ENCODE data around the gene TUNAR. TPM values are rescaled to one million over a fixed set of nuclear protein-coding genes. Genes with fewer than 3 reads are reported as not detected.
"Not testable (repeated sequence)": the region's sequence is repeated elsewhere in the genome, so short reads cannot be mapped to it uniquely, and the experiment has no call there.

Gene TUNAR
- total RNA-seq, 1 experiment from 2014 or later: not detected

- ChIA-PET CTCF (no interaction called here), POLR2A (ENCODE audit: unreplicated experiment) (no interaction called here)
These were observed 82.7 kb downstream of the TUNAR start for GRCh38 chr14:95959317-95959716.

GRCh38 chr14:95961481-95961880 lies 84.8 kb downstream of the TUNAR start:
- Histone ChIP-seq H3K4me1 (replicated peaks; ENCODE audit: insufficient read depth) (no peaks in the 10 kb centered on the region), H3K79me2 (ENCODE audit: low read depth) (no peaks in the 10 kb centered on the region), H3K36me3 (ENCODE audit: low read depth) (no peaks in the 10 kb centered on the region), H3K27ac (no peak overlapping the region), H3K27me3 (ENCODE audit: insufficient read depth, low read depth) (peaks cover 3% of the 10 kb centered on the region; the same call in 1 of the 2 replicates), H2AFZ (no peak overlapping the region), H4K20me1 (ENCODE audit: insufficient read depth) (no peaks in the 10 kb centered on the region), H3F3A (ENCODE audit: insufficient read depth, low read depth) (no peaks in the 10 kb centered on the region), H3K9me2 (ENCODE audit: insufficient read depth) (no peaks in the 10 kb centered on the region), H3K9me3 (ENCODE audit: insufficient read depth, low read depth) (no peaks in the 10 kb centered on the region), H3K4me3 (no peak overlapping the region), H3K4me2 (no peak overlapping the region)
- TF ChIP-seq EZH2 (IDR thresholded peaks at IDR 0.05; ENCODE audit: low read depth) (no peak), CTCF (conservative IDR thresholded peaks at IDR 0.05) (no peak)
- CTCF ChIA-PET: no interaction called here
- no peak for DNase-seq
- POLR2A ChIA-PET (ENCODE audit: unreplicated experiment): no interaction called here
- BruUV-seq (replicated peaks): no TSS peak
- intact Hi-C loops (cut with micrococcal nuclease; ENCODE audit: unreplicated experiment): no loop called here

More at GRCh38 chr14:95959317-95959716, 82.7 kb downstream of the TUNAR start:
- no peaks in the 10 kb centered on the region for H3K36me3 ChIP-seq (ENCODE audit: low read depth)
- H3K9me2 ChIP-seq (ENCODE audit: insufficient read depth): no peaks in the 10 kb centered on the region
- H3K27me3 ChIP-seq (ENCODE audit: insufficient read depth, low read depth): peaks cover 3% of the 10 kb centered on the region; the same call in 1 of the 2 replicates
- intact Hi-C loops (cut with micrococcal nuclease; ENCODE audit: unreplicated experiment): no loop called here
- no peaks in the 10 kb centered on the region for H3K9me3 ChIP-seq (ENCODE audit: insufficient read depth, low read depth)
- no peak for DNase-seq
- H3F3A ChIP-seq (ENCODE audit: insufficient read depth, low read depth): no peaks in the 10 kb centered on the region
- no peak overlapping the region for H3K4me3 ChIP-seq
- TF ChIP-seq EZH2 (IDR thresholded peaks at IDR 0.05; ENCODE audit: low read depth) (no peak), CTCF (conservative IDR thresholded peaks at IDR 0.05) (no peak)
- no peaks in the 10 kb centered on the region for H4K20me1 ChIP-seq (ENCODE audit: insufficient read depth)
- H3K79me2 ChIP-seq (ENCODE audit: low read depth): no peaks in the 10 kb centered on the region
- no TSS peak for BruUV-seq (replicated peaks)
- H3K4me1 ChIP-seq (replicated peaks; ENCODE audit: insufficient read depth): no peaks in the 10 kb centered on the region
- H3K27ac ChIP-seq: no peak overlapping the region
- H3K4me2 ChIP-seq: no peak overlapping the region
- H2AFZ ChIP-seq: no peak overlapping the region

- CTCF ChIA-PET: no interaction called here
- Histone ChIP-seq H2AFZ (no peak overlapping the region), H4K20me1 (ENCODE audit: insufficient read depth) (no peaks in the 10 kb centered on the region), H3K4me1 (replicated peaks; ENCODE audit: insufficient read depth) (no peaks in the 10 kb centered on the region), H3K27ac (no peak overlapping the region), H3K9me2 (ENCODE audit: insufficient read depth) (no peaks in the 10 kb centered on the region), H3K4me3 (no peak overlapping the region), H3F3A (ENCODE audit: insufficient read depth, low read depth) (no peaks in the 10 kb centered on the region), H3K9me3 (ENCODE audit: insufficient read depth, low read depth) (no peaks in the 10 kb centered on the region), H3K79me2 (ENCODE audit: low read depth) (no peaks in the 10 kb centered on the region), H3K4me2 (no peak overlapping the region), H3K27me3 (ENCODE audit: insufficient read depth, low read depth) (peaks cover 13% of the 10 kb centered on the region; the same call in 1 of the 2 replicates), H3K36me3 (ENCODE audit: low read depth) (no peaks in the 10 kb centered on the region)
- no peak for TF ChIP-seq EZH2 (IDR thresholded peaks at IDR 0.05; ENCODE audit: low read depth)
- TF ChIP-seq CTCF (conservative IDR thresholded peaks at IDR 0.05): no peak
- no TSS peak for BruUV-seq (replicated peaks)
- intact Hi-C loops (cut with micrococcal nuclease; ENCODE audit: unreplicated experiment): no loop called here
- no peak for DNase-seq
- POLR2A ChIA-PET (ENCODE audit: unreplicated experiment): no interaction called here
These were observed 88.3 kb downstream of the TUNAR start for GRCh38 chr14:95964901-95965300.

- intact Hi-C loops (cut with micrococcal nuclease; ENCODE audit: unreplicated experiment); H3K4me3 ChIP-seq; BruUV-seq (replicated peaks); H4K20me1 ChIP-seq (ENCODE audit: insufficient read depth); CTCF ChIA-PET; H3K79me2 ChIP-seq (ENCODE audit: low read depth); H3K9me3 ChIP-seq (ENCODE audit: insufficient read depth, low read depth); H3K27ac ChIP-seq; H3K4me1 ChIP-seq (replicated peaks; ENCODE audit: insufficient read depth); DNase-seq; H3F3A ChIP-seq (ENCODE audit: insufficient read depth, low read depth); H2AFZ ChIP-seq; POLR2A ChIA-PET (ENCODE audit: unreplicated experiment); H3K36me3 ChIP-seq (ENCODE audit: low read depth); H3K9me2 ChIP-seq (ENCODE audit: insufficient read depth); H3K4me2 ChIP-seq: not testable (repeated sequence)
- peaks cover 17% of the 10 kb centered on the region; the same call in 1 of the 2 replicates for H3K27me3 ChIP-seq (ENCODE audit: insufficient read depth, low read depth)
These were observed 91.4 kb downstream of the TUNAR start for GRCh38 chr14:95968048-95968447.

All from PC-9 (cell line).